ENCODE measurements around the gene SNCA. TPM values are rescaled to one million over a fixed set of nuclear protein-coding genes. Genes with fewer than 3 reads are reported as not detected.

SNCA gene
- total RNA-seq (2013) = 14.8 TPM
- polyA plus RNA-seq (10 to 100 TPM; 13.2 to 39.4 (median 24.3) TPM), polyA minus RNA-seq (2.4 and 5.1 TPM in 2 replicates), total RNA-seq (0.58 to 8.7 (median 6.0) reads per million in 11 experiments)

DNA sequence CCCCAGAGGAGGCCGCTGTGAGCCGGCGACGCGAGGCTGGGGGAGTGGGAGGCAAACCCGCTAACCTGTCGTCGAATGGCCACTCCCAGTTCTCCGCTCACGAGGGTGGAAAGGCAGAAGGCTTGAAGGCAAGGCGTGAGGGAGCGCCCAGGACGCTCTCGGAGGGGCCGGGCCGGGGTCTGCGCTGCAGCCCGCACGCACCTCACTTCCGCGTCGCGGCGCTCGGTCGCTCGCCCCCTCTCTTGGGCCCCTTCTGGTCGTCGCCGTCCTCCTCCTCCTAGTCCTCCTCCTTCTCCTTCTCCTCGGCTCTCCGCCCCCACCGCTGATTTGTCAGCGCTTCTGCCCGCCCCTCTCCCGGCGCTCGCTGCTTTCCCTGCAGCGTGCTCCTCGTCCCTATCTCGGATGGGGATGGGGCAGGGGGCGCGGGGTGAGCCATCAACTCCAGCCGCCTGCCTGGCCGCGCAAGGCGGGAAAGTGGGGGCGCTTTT lies at the start of gene SNCA:
TSS of gene SNCA (minus strand) at position 265 of the 488 bp plus-strand sequence. CDS start 1,494 bp downstream, outside the sequence.
- intact Hi-C loops (cut with micrococcal nuclease) = loop anchor here in 1 of 2 donors (5.0 kb wide), 1 partner anchor 725 kb away; the partner anchor contains the start of gene TIGD2
- TF ChIP-seq, protein P1, sequence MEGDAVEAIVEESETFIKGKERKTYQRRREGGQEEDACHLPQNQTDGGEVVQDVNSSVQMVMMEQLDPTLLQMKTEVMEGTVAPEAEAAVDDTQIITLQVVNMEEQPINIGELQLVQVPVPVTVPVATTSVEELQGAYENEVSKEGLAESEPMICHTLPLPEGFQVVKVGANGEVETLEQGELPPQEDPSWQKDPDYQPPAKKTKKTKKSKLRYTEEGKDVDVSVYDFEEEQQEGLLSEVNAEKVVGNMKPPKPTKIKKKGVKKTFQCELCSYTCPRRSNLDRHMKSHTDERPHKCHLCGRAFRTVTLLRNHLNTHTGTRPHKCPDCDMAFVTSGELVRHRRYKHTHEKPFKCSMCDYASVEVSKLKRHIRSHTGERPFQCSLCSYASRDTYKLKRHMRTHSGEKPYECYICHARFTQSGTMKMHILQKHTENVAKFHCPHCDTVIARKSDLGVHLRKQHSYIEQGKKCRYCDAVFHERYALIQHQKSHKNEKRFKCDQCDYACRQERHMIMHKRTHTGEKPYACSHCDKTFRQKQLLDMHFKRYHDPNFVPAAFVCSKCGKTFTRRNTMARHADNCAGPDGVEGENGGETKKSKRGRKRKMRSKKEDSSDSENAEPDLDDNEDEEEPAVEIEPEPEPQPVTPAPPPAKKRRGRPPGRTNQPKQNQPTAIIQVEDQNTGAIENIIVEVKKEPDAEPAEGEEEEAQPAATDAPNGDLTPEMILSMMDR (IDR thresholded peaks at IDR 0.05) = no peak
- Histone ChIP-seq H3K27ac (ENCODE audit: low read depth in 1 of 2, low read length in 2 of 2) (peak within 1 kb of the TSS in 1 of 2 donors; percentile 67), H3K27me3 (ENCODE audit: control insufficient read depth in 2 of 2, insufficient read depth in 2 of 2, low read length in 2 of 2) (peaks cover 0 to 4% of the 10 kb centered on the region in 2 donors), H4K20me1 (ENCODE audit: insufficient read depth, low read length) (no peaks in the 10 kb centered on the region), H2AFZ (ENCODE audit: insufficient read depth, low read depth, low read length, poor library complexity, severe bottlenecking) (peak within 1 kb of the TSS; percentile 95), H3K36me3 (replicated peaks in 1 of 2; ENCODE audit: control insufficient read depth in 1 of 2, insufficient read depth in 2 of 2, low read length in 2 of 2) (no peaks in the 10 kb centered on the region), H3K4me3 (replicated peaks in 1 of 3; ENCODE audit: low read depth in 2 of 3, low read length in 3 of 3) (peak within 1 kb of the TSS; percentile 60 to 83 (median 60)), H3K79me2 (ENCODE audit: insufficient read depth, low read length) (peaks cover 12% of the 10 kb centered on the region), H3K9ac (ENCODE audit: insufficient read depth, low read length, poor library complexity, severe bottlenecking) (peak within 1 kb of the TSS; percentile 66), H3K4me2 (replicated peaks; ENCODE audit: extremely low read depth, low read length, poor library complexity, severe bottlenecking) (peak within 1 kb of the TSS; percentile 92), H3K4me1 (ENCODE audit: control insufficient read depth in 1 of 2, insufficient read depth in 2 of 2, low read length in 2 of 2) (peaks cover 18 to 29% of the 10 kb centered on the region in 2 donors), H3K9me3 (replicated peaks in 1 of 2; ENCODE audit: control insufficient read depth in 1 of 2, insufficient read depth in 1 of 2, low read length in 2 of 2) (no peaks in the 10 kb centered on the region)
- DNase-seq = peak; percentile 31 to 48 (median 36)
- peaks cover 13 to 21% of the 10 kb centered on the region in 2 donors for H3K36me3 Mint-ChIP-seq
- H3K4me3 Mint-ChIP-seq = peak within 1 kb of the TSS; percentile 91 to 96
- WGBS (ENCODE audit: insufficient coverage) = 0% methylated on average over 38 of the region's 48 CpGs
- H3K9me3 Mint-ChIP-seq = no peaks in the 10 kb centered on the region
- H3K27ac Mint-ChIP-seq = peak within 1 kb of the TSS in 6 of 7 donors; percentile 58 to 84 (median 78)
- peaks cover 28% of the 10 kb centered on the region for H3K4me1 Mint-ChIP-seq
- H3K27me3 Mint-ChIP-seq (ENCODE audit: low read depth in 3 of 3) = peaks cover 11 to 15% (median 13%) of the 10 kb centered on the region in 3 donors

- 97% methylated on average over 3 of the region's 4 CpGs for WGBS (ENCODE audit: insufficient coverage)
- H3K27me3 ChIP-seq (ENCODE audit: control insufficient read depth in 2 of 2, insufficient read depth in 2 of 2, low read length in 2 of 2) = no peaks in the 10 kb centered on the region
- no peak overlapping the region for H3K4me3 Mint-ChIP-seq
- H2AFZ ChIP-seq (ENCODE audit: insufficient read depth, low read depth, low read length, poor library complexity, severe bottlenecking) = no peak overlapping the region
- no peak overlapping the region for H3K4me2 ChIP-seq (replicated peaks; ENCODE audit: extremely low read depth, low read length, poor library complexity, severe bottlenecking)
- no peaks in the 10 kb centered on the region for H3K36me3 ChIP-seq (replicated peaks in 1 of 2; ENCODE audit: control insufficient read depth in 1 of 2, insufficient read depth in 2 of 2, low read length in 2 of 2)
- H3K4me1 Mint-ChIP-seq = peaks cover 4% of the 10 kb centered on the region
- no peak for DNase-seq
- H3K27ac Mint-ChIP-seq = no peak overlapping the region
- no peaks in the 10 kb centered on the region for H3K79me2 ChIP-seq (ENCODE audit: insufficient read depth, low read length)
- H3K9ac ChIP-seq (ENCODE audit: insufficient read depth, low read length, poor library complexity, severe bottlenecking) = no peak overlapping the region
- no peak overlapping the region for H3K4me3 ChIP-seq (replicated peaks in 1 of 3; ENCODE audit: low read depth in 2 of 3, low read length in 3 of 3)
- no peaks in the 10 kb centered on the region for H3K4me1 ChIP-seq (ENCODE audit: control insufficient read depth in 1 of 2, insufficient read depth in 2 of 2, low read length in 2 of 2)
- H3K9me3 ChIP-seq (replicated peaks in 1 of 2; ENCODE audit: control insufficient read depth in 1 of 2, insufficient read depth in 1 of 2, low read length in 2 of 2) = no peaks in the 10 kb centered on the region
- H3K27me3 Mint-ChIP-seq (ENCODE audit: low read depth in 3 of 3) = no peaks in the 10 kb centered on the region
- TF ChIP-seq, protein P1 (IDR thresholded peaks at IDR 0.05) = no peak
- intact Hi-C loops (cut with micrococcal nuclease) = no loop called here
- no peak overlapping the region for H3K27ac ChIP-seq (ENCODE audit: low read depth in 1 of 2, low read length in 2 of 2)
- H3K9me3 Mint-ChIP-seq = no peaks in the 10 kb centered on the region
- no peaks in the 10 kb centered on the region for H3K36me3 Mint-ChIP-seq
- no peaks in the 10 kb centered on the region for H4K20me1 ChIP-seq (ENCODE audit: insufficient read depth, low read length)
These were observed 42.3 kb upstream of the SNCA start for GRCh38 chr4:89879215-89879614.
